Tibial artery (tissue), 4 donors: ENCODE data around the gene CHRNA10.

Experiments
- DNase-seq, 2 donors: peaks; one replicate each; pipeline ENCODE4 v3.0.0-alpha.2; 2019
- H3K27ac ChIP-seq, 2 donors: fragments of 200-600 bp; sonication (generic) in 1 of 2; 1 replicate in 1 of 2; 2 replicates in 1 of 2; pipeline ENCODE4 v1.5.1; 2018 to 2019; ENCODE audit warnings: mild to moderate bottlenecking in 1 of 2
- H3K27me3 ChIP-seq, 2 donors: fragments of 200-600 bp; sonication (generic) in 1 of 2; one replicate each; pipeline versions ENCODE4 v1.5.1 to v1.6.0; 2016 to 2019
- H3K36me3 ChIP-seq, 3 donors: fragments of 200-600 bp; sonication (generic) in 2 of 3; one replicate each; pipeline ENCODE4 v1.5.1; 2016 to 2019; ENCODE audit warnings: mild to moderate bottlenecking in 2 of 3
- H3K4me1 ChIP-seq, 4 donors: fragments of 200-600 bp; sonication (generic) in 2 of 4; 1 replicate in 3 of 4; 2 replicates in 1 of 4; pipeline ENCODE4 v1.5.1; 2016 to 2019
- H3K4me3 ChIP-seq, 2 donors: fragments of 200-600 bp; sonication (generic) in 1 of 2; 1 replicate in 1 of 2; 2 replicates in 1 of 2; pipeline ENCODE4 v1.5.1; 2018 to 2019; ENCODE audit warnings: mild to moderate bottlenecking in 2 of 2
- H3K9me3 ChIP-seq, 3 donors: fragments of 200-600 bp; sonication (generic) in 1 of 3; one replicate each; pipeline ENCODE4 v1.5.1; 2016 to 2019
- CTCF ChIP-seq, 2 experiments: fragments of 200-600 bp in 1 of 2; fragments of 450-650 bp in 1 of 2; IDR thresholded peaks; one replicate each; pipeline ENCODE4 v1.5.1; 2017 to 2019; ENCODE audit warnings: antibody characterized with exemption in 2 of 2, mild to moderate bottlenecking in 1 of 2, moderate library complexity in 1 of 2
- intact Hi-C: fragments of 100-400 bp; cut with DNase I; formaldehyde crosslinking; loops from one replicate; pipeline ENCODE4 v1.15.0; 2023; ENCODE audit warnings: low total_unique reads

The CHRNA10 gene

GRCh38 chr11:3626250-3626960 is 44.8 kb downstream of the CHRNA10 start:
- H3K27me3 ChIP-seq: no peaks in the 10 kb centered on the region
- no peak overlapping the region for H3K27ac ChIP-seq
- intact Hi-C loops: no loop called here
- H3K36me3 ChIP-seq: no peaks in the 10 kb centered on the region
- no peaks in the 10 kb centered on the region for H3K9me3 ChIP-seq
- H3K4me3 ChIP-seq: no peak overlapping the region
- H3K4me1 ChIP-seq: no peaks in the 10 kb centered on the region
- no peak for TF ChIP-seq CTCF (IDR thresholded peaks at IDR 0.05)
- peak; percentile 73 to 81 for DNase-seq

DNA sequence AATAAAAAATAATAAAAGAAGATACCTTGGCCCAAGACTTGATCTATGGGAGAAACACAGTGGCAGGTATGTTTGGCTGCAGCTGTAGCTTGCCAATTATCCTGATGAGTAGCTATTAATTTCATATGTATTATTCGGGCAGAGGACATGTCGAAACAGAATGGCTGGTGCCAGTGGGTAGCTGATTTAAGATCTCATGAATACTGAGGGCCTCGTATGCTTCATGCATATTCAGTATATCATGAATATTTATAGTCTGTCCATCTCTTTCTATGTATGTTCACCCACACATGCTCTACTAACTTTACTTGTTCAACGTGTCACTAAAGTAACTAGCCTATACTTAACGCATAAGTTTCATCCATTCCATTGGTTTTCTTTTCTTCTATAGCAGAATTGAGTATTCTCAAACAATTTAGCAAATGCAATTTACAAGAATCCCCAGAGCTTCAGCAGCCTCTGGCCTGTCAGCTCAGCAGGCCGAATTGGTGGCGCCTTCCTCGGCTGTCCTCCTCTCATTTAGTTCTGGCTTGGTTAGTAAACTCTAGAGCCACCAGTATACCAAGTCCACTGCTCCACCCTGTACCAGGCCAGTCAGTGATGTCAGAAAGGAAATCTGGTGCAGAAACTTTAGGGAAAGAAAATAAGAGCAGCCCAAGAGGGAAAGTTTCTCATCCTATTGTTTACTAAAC is 47.3 kb downstream of the CHRNA10 start:
- H3K9me3 ChIP-seq: no peaks in the 10 kb centered on the region
- H3K4me1 ChIP-seq: no peaks in the 10 kb centered on the region
- intact Hi-C loops: no loop called here
- H3K27me3 ChIP-seq: no peaks in the 10 kb centered on the region
- peak in 1 of 2 donors; percentile 27 for DNase-seq
- no peak overlapping the region for H3K27ac ChIP-seq
- no peak overlapping the region for H3K4me3 ChIP-seq
- TF ChIP-seq CTCF (IDR thresholded peaks at IDR 0.05): no peak
- no peaks in the 10 kb centered on the region for H3K36me3 ChIP-seq

DNA sequence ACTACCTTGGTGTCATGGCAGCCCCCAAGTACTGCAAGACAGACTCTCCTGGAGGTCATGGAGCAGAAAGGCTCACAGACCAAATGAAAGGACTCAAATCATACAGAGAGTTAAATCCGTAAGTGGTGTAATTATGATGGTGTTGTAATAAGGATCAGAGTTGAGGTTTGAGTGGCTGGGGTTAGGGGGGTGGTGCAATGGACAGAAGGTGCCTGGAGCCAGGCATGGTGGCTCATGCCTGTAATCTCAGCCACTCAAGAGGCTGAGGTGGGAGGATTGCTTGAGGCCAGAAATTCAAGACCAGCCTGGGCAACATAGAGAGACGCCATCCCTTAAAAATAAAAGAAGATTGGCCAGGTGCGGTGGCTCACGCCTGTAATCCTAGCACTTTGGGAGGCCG is 48.1 kb downstream of the CHRNA10 start:
- DNase-seq: no peak
- H3K27me3 ChIP-seq: no peaks in the 10 kb centered on the region
- no peak overlapping the region for H3K27ac ChIP-seq
- no peak for TF ChIP-seq CTCF (IDR thresholded peaks at IDR 0.05)
- H3K4me1 ChIP-seq: no peaks in the 10 kb centered on the region
- no peaks in the 10 kb centered on the region for H3K36me3 ChIP-seq
- intact Hi-C loops: no loop called here
- no peaks in the 10 kb centered on the region for H3K9me3 ChIP-seq
- no peak overlapping the region for H3K4me3 ChIP-seq

DNA sequence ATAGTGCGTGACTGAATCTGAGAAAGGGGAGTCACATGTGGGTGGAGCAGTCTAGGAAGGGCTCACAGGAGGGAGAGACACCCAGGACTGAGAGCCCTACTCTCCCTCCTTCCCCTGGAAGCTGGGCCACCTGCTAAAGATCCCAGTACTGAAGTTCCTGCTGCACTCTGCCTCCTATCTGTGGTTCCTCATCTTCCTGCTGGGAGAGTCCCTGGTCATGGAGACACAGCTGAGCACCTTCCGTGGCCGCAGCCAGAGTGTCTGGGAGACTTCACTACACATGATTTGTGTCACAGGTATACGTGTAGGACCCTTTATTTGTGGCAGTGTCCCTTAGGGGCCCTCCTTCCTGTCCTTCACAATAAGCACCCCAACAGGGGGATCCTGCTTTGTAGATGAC is 48.7 kb downstream of the CHRNA10 start:
- Histone ChIP-seq H3K4me3 (no peak overlapping the region), H3K27me3 (no peaks in the 10 kb centered on the region)
- intact Hi-C loops: no loop called here

GRCh38 chr11:3617990-3618389 is 53.2 kb downstream of the CHRNA10 start:
- Histone ChIP-seq H3K27ac (no peak overlapping the region), H3K36me3 (no peaks in the 10 kb centered on the region), H3K9me3 (no peaks in the 10 kb centered on the region), H3K27me3 (peaks cover 0 to 7% of the 10 kb centered on the region in 2 donors), H3K4me1 (no peaks in the 10 kb centered on the region), H3K4me3 (no peak overlapping the region)
- peak in 1 of 2 donors; percentile 46 for DNase-seq
- intact Hi-C loops: no loop called here
- no peak for TF ChIP-seq CTCF (IDR thresholded peaks at IDR 0.05)

More for the DNA sequence above, 48.7 kb downstream of the CHRNA10 start:
- H3K9me3 ChIP-seq: no peaks in the 10 kb centered on the region
- no peaks in the 10 kb centered on the region for H3K36me3 ChIP-seq
- H3K27ac ChIP-seq: no peak overlapping the region
- no peak for TF ChIP-seq CTCF (IDR thresholded peaks at IDR 0.05)
- H3K4me1 ChIP-seq: no peaks in the 10 kb centered on the region
- DNase-seq: peak in 1 of 2 donors; percentile 38
